Hematopoietic multipotent progenitor cell treated with erythropoietin and hydrocortisone succinate and interleukin-3 and kit ligand, for 4 days (in vitro differentiated cells): ENCODE results near the gene REEP1.
"Not testable (repeated sequence)": the region's sequence is repeated elsewhere in the genome, so short reads cannot be mapped to it uniquely, and the experiment has no call there.

Source experiments
- DNase-seq: peaks from one replicate; pipeline ENCODE4 v3.0.0-alpha.2; 2015

The REEP1 gene

DNA sequence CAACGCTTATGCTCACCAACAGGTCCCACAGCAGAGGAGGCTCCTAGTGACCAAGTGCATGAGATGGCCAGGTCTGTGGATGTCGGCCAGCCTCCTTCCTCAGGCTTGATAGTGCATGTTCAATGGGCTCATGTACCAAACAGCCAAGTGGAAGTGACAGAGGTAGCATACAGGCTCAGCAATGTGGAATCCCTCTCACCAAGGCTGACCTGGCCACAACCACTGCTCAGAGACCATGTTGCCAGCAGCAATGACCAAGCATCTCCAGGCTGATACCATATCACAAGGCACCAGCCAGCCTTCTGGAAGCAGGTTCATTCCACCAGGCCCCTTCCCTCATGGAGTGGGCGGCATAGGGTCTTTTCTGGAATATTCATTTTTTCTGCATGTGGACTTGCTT lies 61.5 kb downstream of the REEP1 start:
- no peak for DNase-seq

DNA sequence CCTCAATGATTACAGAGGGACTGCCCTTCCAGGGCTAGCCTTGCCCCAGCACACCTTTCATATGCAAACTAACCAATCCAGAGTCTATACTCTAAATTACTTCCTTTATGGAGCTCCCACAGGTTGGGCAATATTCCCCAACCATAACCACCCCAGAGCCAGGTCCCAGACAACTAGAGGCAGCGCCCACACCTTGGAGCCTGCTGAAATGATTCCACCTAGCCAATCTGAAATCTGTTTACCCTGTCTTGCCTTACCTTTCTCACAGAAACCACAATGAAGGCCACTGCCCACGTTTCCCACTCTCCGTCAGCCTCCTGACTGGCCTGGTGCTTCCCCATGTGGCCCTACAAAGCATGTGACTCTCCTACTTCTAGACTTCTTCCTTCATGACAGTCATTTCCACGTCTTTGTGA lies 62.0 kb downstream of the REEP1 start:
- no peak for DNase-seq

DNA sequence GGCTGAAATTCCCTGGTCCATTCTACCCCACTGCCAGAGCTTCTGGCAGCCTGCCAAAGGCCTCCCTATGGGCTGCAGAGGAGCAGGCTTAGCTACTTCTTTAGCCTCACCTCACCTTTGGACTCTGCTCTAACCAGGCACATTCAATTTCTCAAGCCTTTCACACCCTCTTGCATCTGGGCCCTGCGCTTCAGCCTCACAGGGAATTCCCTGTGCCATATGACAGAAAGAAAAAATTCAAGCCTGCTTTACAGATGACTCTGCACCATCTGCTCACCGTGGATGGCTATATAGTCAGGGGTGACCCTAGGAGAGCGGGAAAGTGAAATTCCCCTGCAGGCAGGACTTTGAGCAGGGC lies 62.5 kb downstream of the REEP1 start:
- DNase-seq, result no peak

DNA sequence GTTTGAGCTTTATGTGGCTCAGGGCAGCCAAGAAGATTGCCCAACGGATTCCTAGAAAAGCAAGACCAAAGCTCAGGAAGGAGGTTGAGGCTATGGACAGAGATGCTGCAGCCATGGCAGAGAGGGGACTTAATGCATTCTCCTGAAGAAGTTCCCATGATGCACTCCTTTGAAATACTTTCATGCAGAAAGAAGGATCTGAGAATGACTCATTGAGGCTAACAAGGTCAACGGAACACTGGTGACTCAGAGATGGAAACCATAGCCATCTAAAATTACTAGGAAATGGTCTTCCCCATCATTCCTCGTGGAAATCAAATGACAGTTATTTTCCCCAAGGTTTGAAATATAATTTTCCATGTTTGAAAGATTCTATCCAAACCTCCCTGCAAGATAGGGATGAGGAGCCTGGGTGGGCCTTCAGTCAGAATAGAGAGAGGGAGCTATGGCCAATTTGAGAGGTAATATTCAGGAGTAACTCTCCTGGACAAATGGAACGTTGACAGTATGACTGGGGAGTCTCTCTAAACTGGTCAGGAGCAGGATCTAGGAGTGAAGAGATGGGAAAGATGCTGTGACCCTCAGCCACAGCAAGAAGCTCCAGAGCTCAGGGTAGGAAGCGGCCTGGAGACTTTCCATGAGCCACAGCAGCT lies 63.0 kb downstream of the REEP1 start:
- no peak for DNase-seq

DNA sequence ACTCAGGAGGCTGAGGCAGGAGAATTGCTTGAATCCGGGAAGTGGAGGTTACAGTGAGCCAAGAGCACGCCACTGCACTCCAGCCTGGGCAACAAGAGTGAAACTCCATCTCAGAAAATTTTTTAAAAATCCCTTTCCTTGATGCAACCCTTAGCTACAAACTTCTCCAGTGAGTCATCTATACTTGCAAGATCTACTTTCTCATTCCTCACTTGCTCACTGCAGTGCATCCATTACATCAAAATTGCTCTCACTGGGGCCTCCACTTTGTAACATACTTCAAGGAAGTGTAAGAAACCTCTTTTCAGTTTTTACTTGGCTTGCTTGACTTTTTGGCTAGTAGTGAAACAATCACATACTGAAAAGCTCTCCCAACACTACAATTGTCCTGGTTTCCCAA lies 65.3 kb downstream of the REEP1 start:
- DNase-seq, result no peak

DNA sequence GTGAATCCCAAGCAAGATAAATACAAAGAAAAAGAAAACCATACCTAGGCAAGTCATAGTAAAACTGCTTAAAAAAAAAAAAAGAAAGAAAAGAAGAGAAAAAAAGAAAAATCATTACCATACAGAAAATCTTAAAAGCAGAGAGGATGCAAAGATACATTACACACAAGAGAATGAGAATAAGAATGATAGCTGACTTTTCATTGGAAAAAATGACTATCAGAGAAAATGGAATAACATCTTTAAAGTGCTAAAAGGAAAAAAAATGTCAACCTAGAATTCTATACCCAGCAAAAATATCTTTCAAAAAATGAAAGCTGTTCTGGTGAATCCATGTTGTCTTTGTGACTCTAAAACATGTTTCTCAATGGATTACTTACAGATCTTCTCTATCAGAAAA lies 66.2 kb downstream of the REEP1 start:
- DNase-seq, result no peak

DNA sequence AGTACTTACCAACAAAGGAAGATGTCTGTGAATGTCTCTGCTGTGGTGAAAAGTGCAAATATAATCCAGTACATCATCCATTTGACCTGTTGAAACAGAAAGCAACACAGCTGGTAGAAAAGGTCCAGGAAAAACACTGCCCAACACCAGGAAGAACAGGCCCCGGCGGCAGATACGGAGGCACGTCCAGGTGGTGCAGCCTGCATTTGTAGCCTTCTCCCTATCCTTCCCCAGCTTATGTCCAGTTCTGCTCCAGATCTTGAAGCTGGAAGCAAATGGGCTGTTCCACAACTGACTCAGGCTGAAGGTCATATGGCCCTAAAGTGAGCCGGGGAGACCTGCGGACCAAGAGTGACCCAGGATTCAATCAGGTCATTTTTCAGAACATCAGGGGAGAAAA lies 73.5 kb downstream of the REEP1 start:
- no peak for DNase-seq

DNA sequence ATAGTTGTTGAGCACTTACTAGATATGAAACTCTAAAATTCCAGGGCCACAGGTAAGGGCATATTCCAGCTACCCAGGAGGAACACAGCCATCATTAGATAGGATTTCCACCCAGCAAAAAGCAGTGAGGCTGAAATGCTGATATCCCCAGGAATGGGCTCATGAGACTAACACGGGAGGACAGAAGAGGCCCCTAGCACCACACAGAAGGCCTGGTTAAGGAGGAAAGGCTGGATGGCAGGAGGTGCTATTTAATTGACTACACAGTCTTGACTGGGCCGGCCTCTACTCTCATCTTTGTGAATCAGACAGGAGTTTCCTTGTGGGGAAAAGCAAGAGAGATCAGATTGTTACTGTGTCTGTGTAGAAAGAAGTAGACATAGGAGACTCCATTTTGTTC lies 76.4 kb downstream of the REEP1 start:
- no peak for DNase-seq

DNA sequence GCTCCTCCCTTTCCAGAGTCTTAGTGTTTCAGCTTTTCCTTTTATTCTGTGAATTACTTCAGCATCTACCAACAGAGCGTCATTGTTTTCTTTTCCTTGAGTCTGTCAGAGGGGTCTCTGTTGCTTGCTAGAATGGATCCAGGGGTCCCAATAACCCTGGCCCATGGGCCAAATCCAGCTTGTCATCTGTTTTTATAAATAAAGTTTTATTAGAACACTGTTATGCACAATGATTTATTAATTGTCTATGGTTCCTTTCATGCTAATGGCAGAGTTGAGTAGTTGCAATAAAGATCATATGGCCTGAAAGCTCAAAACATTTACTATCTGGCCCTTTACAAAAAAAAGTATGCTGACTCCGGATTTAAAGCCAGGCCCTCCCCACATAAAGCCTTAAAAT lies 79.3 kb downstream of the REEP1 start:
- no peak for DNase-seq

DNA sequence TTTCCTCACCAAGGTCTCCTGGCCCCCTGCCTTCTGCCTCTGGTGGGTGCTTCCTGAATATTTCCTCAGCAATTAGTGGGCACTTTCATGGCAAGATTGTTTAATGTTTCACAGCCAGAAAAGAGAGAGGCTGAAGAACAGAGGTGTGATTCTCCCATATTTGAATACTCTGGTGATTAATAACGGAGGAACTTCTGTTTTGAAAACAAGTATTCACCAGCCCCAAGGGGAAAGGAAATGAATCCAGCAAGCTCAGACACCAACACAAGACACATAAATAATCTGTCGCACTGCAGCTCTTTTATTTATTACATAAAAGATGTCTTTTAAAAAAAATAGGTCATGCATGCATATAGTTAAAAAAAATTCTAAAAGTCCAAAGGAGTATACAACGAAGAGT lies 80.4 kb downstream of the REEP1 start:
- no peak for DNase-seq

DNA sequence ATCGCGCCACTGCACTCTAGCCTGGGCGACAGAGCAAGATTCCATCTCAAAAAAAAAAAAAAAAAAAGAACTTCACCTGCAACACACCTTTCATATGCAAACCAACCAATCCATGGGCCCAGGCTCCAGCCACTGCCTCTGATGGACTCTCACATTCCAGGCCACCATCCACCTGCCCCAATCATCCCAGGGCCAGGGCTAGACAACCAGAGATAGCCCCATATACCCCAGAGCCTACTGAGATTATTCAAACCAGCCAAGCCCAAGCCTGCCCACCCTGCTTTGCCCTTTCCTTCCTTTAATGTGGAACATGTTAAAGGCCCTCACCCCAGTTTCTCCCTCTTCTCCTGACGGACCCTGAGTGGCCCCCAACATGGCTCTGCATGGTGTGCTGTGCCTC lies 81.1 kb downstream of the REEP1 start:
- no peak for DNase-seq

DNA sequence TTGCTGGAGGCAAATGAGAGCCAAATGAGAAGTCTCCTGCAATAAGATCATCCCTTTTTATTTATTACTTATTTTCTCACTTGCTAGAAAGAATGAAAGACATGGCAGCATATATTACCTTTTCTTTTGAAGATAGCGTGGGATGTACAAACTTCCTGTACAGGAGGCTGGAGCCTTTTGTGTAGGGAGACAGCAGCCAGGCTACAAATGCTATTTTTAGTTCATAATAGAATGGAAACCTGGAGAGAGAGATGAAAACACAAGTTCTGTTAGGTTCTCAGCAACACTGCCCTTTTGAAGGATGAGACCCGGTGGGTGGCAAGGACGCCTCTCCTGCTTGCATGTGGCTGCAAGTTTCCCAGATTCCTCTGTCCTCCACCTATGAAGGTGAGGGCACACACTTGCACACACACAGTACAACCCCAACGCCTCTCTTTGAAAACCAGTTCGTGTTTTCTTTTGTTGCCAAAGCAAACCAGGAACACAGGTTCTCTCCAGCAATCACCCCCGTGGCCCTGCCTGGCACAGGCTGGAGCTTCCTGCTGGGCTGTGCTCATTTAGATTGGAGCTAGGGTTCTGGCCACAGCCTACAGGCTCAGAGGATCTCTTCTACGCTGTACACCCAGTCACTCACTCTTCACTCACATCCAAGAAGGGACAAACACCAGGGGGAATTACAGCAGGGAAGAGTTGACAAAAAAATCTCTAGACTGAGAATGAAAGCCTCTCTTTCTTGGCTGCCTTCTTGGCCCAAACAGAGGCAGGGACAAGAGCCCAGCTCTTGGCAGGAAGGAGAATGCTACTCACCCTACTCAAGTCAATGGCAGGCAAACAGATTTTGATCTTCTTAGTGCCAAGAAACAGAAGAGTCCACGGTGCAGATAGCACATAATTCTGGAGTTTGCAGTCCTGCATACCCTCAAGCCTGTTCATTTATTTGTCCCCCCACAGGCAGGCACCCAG lies 82.6 kb downstream of the REEP1 start:
- no peak for DNase-seq

DNA sequence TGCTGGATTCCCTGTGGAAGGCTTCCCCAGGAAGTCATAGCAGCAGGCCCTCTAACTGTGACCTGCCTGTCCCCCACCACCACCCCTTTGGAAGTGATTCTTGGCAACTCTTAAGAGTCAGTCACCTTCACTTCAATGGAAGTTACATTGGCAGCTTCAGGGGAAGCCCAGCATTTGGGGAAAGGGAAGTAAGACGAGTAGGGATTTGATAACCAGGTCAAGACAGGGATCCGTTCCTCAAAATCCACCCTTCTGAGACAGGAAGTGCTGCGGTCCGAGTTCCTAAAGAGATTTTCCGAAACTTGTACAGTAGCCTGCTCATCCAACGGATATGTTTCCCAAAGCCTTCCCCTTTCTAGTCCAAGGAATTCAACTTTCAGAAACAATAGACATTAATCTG lies 84.0 kb downstream of the REEP1 start:
- no peak for DNase-seq

DNA sequence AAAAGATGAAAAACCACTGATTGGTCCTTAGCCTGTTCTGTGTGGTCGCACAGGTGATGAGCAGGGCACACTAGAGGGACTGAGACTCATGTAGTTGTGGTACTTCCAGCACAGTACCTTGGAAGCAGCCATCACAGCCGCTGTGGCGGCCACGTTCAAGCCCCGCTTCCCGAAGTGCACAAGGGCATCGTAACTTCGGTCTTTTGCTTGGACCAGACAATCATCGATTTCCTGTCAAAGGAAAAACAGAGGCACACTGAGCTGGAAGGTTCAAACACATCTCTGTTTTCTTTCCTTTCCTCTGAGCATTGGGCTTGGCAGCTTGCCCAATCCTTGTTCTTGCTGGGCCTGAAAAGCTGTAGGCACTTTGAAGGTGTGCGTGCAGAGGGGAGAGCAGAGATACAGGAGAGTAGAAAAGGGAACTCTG lies 85.6 kb downstream of the REEP1 start:
- DNase-seq, result no peak

DNA sequence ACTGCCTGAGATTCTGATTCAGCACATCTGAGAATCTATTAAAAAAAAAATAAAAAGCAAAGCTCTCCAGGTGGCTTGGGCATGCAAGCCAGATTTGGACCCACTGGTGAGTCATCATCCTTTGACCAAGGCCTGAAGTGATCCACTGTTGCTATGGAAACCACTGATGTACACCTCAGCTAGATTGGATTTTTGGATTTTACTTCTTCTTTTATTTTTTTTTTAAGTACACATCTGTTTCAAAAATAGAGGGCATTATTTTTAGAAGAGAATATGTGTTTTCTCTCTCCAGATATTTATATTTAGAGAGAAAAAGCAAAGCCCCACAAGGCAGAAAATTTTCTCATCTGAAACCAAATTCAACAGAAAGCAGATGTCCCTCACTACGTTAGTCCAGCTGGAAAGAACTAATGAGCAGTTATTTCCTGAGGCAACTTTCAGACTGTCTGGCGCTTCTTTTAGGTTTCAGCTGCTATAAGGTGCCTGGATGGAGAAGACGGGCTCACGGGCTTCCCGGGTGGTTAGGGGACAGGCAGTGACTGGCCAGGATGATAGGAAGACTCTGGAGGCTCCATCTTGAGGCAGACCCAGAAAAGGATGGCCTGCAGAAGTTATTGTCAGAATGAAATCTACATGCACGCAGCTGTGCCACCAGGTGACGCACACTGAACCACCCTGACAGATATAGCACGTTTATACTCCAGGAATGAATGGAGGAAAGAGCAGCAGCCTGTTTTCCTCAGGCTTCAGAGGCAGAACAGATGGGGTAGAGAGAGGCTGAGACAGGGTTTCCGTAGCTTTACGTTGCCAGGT lies 87.6 kb downstream of the REEP1 start:
- DNase-seq, result peak; percentile 22

DNA sequence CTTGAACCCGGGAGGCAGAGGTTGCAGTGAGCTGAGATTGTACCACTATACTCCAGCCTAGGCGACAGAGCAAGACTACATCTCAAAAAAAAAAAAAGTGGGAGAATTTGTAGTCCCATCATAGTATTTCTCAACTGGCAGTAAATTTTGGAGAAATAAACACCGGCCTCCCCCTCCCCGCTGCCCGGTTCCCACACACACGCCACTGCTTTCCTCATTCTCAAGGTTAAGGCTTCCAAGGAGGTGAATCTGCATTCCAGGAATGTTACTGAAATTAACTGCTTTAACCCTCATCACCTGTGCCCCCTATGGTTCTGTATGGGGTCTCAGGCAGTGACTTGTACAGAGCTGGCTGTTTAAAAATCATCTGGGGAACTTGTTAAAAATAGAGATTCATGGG lies 88.2 kb downstream of the REEP1 start:
- no peak for DNase-seq

DNA sequence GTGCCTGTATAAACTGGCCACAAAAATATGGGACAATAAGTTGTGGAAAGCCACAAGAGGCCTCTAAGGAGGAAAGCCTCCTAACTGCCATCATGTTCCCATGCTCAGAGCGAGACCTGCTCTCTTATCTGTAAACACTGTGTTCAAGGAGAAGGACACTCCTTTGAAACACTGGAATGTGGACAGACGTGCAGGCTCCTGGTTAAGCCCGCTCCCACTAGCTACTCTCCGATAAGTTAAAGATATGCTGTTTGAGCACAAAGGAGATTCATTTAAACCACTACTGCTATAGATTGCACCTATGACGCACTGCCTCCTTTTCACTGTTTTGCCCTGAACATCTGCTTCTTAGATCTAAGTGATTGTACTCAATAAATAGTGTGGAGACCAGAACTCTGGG lies 92.2 kb downstream of the REEP1 start:
- not testable (repeated sequence) for DNase-seq

DNA sequence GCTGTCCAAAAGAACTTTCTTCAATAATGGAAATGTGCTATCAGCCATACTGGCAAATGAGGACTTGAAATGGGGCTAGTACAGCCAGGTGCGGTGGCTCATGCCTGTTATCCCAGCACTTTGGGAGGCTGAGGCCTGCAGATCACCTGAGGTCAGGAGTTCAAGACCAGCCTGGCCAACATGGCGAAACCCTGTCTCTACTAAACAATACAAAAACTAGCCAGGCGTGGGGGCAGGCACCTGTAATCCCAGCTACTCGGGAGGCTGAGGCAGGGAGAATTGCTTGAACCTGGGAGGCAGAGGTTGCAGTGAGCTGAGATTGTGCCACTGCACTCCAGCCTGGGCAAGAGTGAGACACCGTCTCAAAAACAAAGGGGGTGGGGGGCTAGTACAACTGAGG lies 92.6 kb downstream of the REEP1 start:
- DNase-seq, result not testable (repeated sequence)

DNA sequence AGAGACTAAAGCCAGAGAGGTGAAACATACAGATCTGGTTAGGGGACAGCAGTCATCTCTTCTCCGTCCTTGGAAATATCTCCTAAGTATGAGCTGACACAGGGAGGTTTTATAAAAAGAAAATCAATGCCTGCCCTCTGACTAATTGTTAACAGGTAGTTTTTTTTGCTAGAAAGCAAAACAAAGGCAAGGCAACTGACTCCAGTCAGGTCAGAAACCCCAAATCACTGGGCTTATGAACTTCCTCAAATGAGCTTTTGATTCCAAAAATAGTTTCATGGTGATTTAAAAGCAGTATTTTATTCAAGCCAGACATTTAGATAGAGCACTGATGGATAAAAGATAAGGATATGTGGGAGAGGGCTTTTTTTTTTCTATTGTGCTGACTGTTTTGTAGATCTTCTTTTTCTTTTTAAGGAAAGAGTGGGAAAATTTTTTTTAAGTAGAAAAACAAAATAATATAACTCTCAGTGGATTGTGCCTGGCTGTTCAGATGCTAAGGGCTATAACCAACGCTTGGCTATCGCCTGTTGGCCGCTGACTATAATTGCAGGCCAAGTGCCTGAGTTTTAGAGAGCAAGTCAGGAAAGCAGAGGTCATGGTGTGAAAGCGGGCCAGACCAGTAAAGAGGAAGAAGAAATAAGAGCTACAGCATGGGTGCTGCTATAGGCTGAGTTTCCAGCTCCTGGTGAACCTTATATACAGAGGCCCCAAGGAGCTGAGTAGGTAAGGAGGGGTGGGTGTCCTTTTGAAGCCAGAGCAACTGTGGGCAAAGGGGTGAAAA lies 93.3 kb downstream of the REEP1 start:
- peak; percentile 18 for DNase-seq

DNA sequence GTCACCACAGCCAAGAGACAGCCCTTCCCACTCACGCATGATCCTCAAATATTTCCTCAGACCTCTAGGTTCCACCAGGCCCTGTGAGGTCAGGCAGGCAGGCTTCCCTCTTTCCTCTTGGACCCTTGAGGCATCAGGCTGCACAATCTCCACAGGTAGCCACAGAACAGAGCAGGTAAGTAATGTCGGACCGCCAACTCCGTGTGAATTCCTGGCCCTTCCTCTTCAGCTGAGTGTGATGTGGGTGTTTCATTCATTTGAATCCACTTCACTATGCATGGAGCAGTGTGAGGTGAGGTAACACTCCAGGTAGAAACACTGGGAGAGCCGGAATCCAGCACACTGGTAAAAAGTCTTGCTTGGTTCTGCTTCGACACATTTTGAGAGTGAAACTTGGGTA lies 94.2 kb downstream of the REEP1 start:
- no peak for DNase-seq

DNA sequence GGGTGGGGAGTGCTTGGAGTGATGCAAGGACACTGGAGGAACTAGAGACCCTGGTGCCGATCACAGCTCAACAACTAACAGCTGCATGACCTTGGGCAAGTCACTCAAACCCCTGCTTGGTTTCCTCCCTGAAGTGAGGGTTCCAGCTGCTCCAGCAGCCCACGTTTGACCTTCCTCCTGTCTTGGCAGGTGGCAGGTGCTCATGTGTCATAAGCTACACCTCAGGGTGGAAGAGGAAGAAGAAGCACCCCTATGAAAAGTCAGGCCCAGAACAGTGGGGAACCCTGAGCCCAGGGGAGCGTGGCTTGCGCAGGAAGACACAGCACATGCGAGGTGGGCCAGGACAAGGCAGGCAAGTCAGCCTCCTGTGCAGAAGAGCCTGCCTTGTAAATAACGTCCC lies 95.8 kb downstream of the REEP1 start:
- no peak for DNase-seq

DNA sequence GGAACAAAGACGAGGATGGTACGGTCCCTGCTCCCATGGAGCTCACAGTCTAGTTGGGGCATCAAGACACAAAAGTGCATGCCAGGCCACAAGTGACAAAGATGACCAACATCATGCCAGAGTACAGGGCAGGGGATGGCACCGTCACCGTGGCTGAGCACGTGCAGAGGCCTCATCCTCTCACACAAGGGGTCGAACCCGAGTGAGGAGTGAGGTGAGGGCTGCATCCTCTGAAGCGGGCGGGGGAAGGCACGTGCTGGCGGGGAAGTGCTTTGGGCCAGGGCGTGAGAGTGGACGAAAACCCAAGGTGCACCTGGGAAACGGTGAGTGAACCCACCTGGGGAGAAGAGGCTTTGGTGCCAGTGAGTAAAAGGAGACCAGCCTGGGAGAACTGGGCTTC lies 97.2 kb downstream of the REEP1 start:
- no peak for DNase-seq

DNA sequence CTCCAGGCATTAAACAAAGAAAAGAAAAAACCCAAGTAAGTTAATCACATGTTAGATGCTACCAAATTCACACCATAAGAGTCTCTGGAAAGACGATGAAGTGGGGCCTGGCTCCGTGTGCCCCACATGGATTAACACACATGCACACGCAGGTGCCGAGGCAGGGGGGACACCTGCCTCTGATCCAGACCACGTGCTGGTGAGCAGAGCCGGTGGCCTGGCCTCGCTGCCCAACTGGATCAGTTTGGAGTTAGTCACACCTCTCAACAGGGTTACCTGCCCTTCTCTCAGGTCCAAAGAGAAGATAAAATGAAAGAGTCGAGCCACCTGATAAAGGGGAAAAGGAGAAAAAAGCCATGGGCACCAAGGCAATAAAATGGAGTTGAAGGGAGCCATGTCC lies 97.7 kb downstream of the REEP1 start:
- no peak for DNase-seq
